Measurements from ENCODE around the gene SARDH. TPM values are rescaled to one million over a fixed set of nuclear protein-coding genes. Genes with fewer than 3 reads are reported as not detected.

SARDH gene
- total and polyA plus RNA-seq, 2 donors (not counting 1 experiment from before 2014, with no cell fraction given), result 0.03 to 0.07 TPM

GRCh38 chr9:133641861-133642595 is 96.1 kb downstream of the SARDH start:
- Histone ChIP-seq H3K9me3 (ENCODE audit: control extremely low read depth in 1 of 3, control insufficient read depth in 2 of 3, insufficient read depth in 1 of 3, low read length in 2 of 3) (no peaks in the 10 kb centered on the region), H3K27me3 (replicated peaks in 1 of 4; ENCODE audit: control extremely low read depth in 1 of 4, control insufficient read depth in 3 of 4, insufficient read depth in 4 of 4, low read length in 3 of 4) (peaks cover 0 to 2% (median 0%) of the 10 kb centered on the region in 4 experiments), H3K4me3 (ENCODE audit: control extremely low read depth in 1 of 5, extremely low read depth in 1 of 5, insufficient read depth in 1 of 5, low read depth in 2 of 5, low read length in 4 of 5) (no peak overlapping the region), H3K79me2 (ENCODE audit: control insufficient read depth, insufficient read depth, low read length) (no peaks in the 10 kb centered on the region), H3K27ac (ENCODE audit: low read length in 2 of 2) (no peak overlapping the region), H4K20me1 (ENCODE audit: control insufficient read depth, insufficient read depth, low read length, poor library complexity, severe bottlenecking) (no peaks in the 10 kb centered on the region), H2AFZ (ENCODE audit: insufficient read depth, low read depth, low read length, poor library complexity, severe bottlenecking) (no peak overlapping the region), H3K9ac (ENCODE audit: low read length) (no peak overlapping the region), H3K4me1 (ENCODE audit: control insufficient read depth in 2 of 2, insufficient read depth in 2 of 2, low read length in 2 of 2) (no peaks in the 10 kb centered on the region), H3K36me3 (replicated peaks in 1 of 2; ENCODE audit: control extremely low read depth in 1 of 2, control insufficient read depth in 1 of 2, extremely low read depth in 1 of 2, insufficient read depth in 2 of 2, low read length in 1 of 2) (no peaks in the 10 kb centered on the region), H3K4me2 (replicated peaks; ENCODE audit: low read depth, low read length, poor library complexity, severe bottlenecking) (no peak overlapping the region)
- ChIA-PET POLR2A (no interaction called here), CTCF (no interaction called here)
- WGBS (ENCODE audit: insufficient coverage), result 89% methylated on average over 22 of the region's 25 CpGs
- Mint-ChIP-seq H3K27ac (no peak overlapping the region), H3K27me3 (peaks cover 5% of the 10 kb centered on the region), H3K9me3 (ENCODE audit: insufficient read depth) (no peaks in the 10 kb centered on the region), H3K4me1 (no peaks in the 10 kb centered on the region), H3K4me3 (no peak overlapping the region)
- ATAC-seq (ENCODE audit: low read depth) (no peak), DNase-seq (no peak)
- TF ChIP-seq CTCF (IDR thresholded peaks at IDR 0.05) (no peak), EZH2 (IDR thresholded peaks at IDR 0.05; ENCODE audit: borderline replicate concordance, insufficient read depth, low read depth, low read length, poor library complexity, severe bottlenecking) (no peak)
- intact Hi-C loops (cut with micrococcal nuclease), result no loop called here

- H3K36me3 ChIP-seq (replicated peaks in 1 of 2; ENCODE audit: control extremely low read depth in 1 of 2, control insufficient read depth in 1 of 2, extremely low read depth in 1 of 2, insufficient read depth in 2 of 2, low read length in 1 of 2), result no peaks in the 10 kb centered on the region
- H3K4me3 ChIP-seq (ENCODE audit: control extremely low read depth in 1 of 5, extremely low read depth in 1 of 5, insufficient read depth in 1 of 5, low read depth in 2 of 5, low read length in 4 of 5), result no peak overlapping the region
- H3K4me1 ChIP-seq (ENCODE audit: control insufficient read depth in 2 of 2, insufficient read depth in 2 of 2, low read length in 2 of 2), result no peaks in the 10 kb centered on the region
- ChIA-PET CTCF (no interaction called here), POLR2A (no interaction called here)
- TF ChIP-seq CTCF (IDR thresholded peaks at IDR 0.05) (no peak), EZH2 (IDR thresholded peaks at IDR 0.05; ENCODE audit: borderline replicate concordance, insufficient read depth, low read depth, low read length, poor library complexity, severe bottlenecking) (no peak)
- Mint-ChIP-seq H3K4me1 (no peaks in the 10 kb centered on the region), H3K27ac (no peak overlapping the region), H3K27me3 (peaks cover 9% of the 10 kb centered on the region), H3K4me3 (no peak overlapping the region), H3K9me3 (ENCODE audit: insufficient read depth) (no peaks in the 10 kb centered on the region)
- H2AFZ ChIP-seq (ENCODE audit: insufficient read depth, low read depth, low read length, poor library complexity, severe bottlenecking), result no peak overlapping the region
- H3K9me3 ChIP-seq (ENCODE audit: control extremely low read depth in 1 of 3, control insufficient read depth in 2 of 3, insufficient read depth in 1 of 3, low read length in 2 of 3), result no peaks in the 10 kb centered on the region
- intact Hi-C loops (cut with micrococcal nuclease), result no loop called here
- H3K9ac ChIP-seq (ENCODE audit: low read length), result no peak overlapping the region
- H3K27ac ChIP-seq (ENCODE audit: low read length in 2 of 2), result no peak overlapping the region
- WGBS (ENCODE audit: insufficient coverage), result 88% methylated on average over 7 of the region's 7 CpGs
- H4K20me1 ChIP-seq (ENCODE audit: control insufficient read depth, insufficient read depth, low read length, poor library complexity, severe bottlenecking), result no peaks in the 10 kb centered on the region
- H3K79me2 ChIP-seq (ENCODE audit: control insufficient read depth, insufficient read depth, low read length), result no peaks in the 10 kb centered on the region
- H3K4me2 ChIP-seq (replicated peaks; ENCODE audit: low read depth, low read length, poor library complexity, severe bottlenecking), result no peak overlapping the region
- DNase-seq (no peak), ATAC-seq (ENCODE audit: low read depth) (no peak)
- H3K27me3 ChIP-seq (replicated peaks in 1 of 4; ENCODE audit: control extremely low read depth in 1 of 4, control insufficient read depth in 3 of 4, insufficient read depth in 4 of 4, low read length in 3 of 4), result peaks cover 0 to 3% (median 0%) of the 10 kb centered on the region in 4 experiments
Observed at GRCh38 chr9:133641396-133641655, 96.8 kb downstream of the SARDH start.
